Measurements from ENCODE around the gene HRAS. TPM values are rescaled to one million over a fixed set of nuclear protein-coding genes. Genes with fewer than 3 reads are reported as not detected.

HRAS gene
- total RNA-seq, 1 experiment from 2014 or later: 104 TPM

DNA sequence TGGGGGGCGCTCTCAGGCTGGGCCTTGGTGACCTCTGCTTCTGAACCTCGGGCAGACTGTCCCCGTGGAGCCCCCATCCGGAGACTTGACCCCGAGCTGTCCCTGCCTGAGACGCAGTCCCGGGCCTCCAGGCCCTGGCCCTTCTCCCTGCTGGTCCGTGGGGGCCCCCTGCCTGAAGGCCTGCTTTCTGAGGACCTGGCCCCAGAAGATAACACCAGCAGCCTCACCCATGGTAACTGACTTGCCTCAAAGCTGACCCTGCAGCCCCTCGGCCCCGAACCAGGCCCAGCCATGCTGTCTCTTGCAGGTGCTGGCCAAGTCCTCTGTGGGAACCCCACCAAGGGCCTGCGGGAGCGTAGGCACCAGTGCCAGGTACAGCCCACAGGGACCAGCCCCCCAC lies 16.2 kb upstream of the HRAS start:
- CTCF ChIA-PET: no interaction called here

More for the DNA sequence above, 16.2 kb upstream of the HRAS start:
- Histone ChIP-seq H3K36me3 (ENCODE audit: control insufficient read depth in 1 of 2, insufficient read depth in 2 of 2, low read length in 2 of 2) (no peaks in the 10 kb centered on the region), H3K4me3 (replicated peaks in 1 of 2; ENCODE audit: low read depth in 1 of 2, low read length in 2 of 2) (no peak overlapping the region), H3K27ac (ENCODE audit: low read depth, low read length) (no peak overlapping the region), H3K9me3 (ENCODE audit: control insufficient read depth in 1 of 2, insufficient read depth in 1 of 2, low read depth in 1 of 2, low read length in 2 of 2) (no peaks in the 10 kb centered on the region), H3K4me2 (ENCODE audit: low read length) (no peak overlapping the region), H3K9me2 (ENCODE audit: insufficient read depth) (no peaks in the 10 kb centered on the region), H3K4me1 (ENCODE audit: control insufficient read depth in 1 of 2, insufficient read depth in 2 of 2, low read length in 2 of 2) (peaks cover 5 to 22% of the 10 kb centered on the region in 2 experiments; a peak in 3 of 4 replicates), H2AFZ (ENCODE audit: low read depth, low read length, poor library complexity, severe bottlenecking) (no peak overlapping the region), H3K9ac (ENCODE audit: low read length) (no peak overlapping the region), H4K20me1 (ENCODE audit: insufficient read depth) (no peaks in the 10 kb centered on the region), H3K27me3 (ENCODE audit: insufficient read depth, low read length) (no peaks in the 10 kb centered on the region), H3K79me2 (ENCODE audit: insufficient read depth, low read length) (no peaks in the 10 kb centered on the region)
- intact Hi-C loops (cut with micrococcal nuclease): no loop called here
- RAD21 ChIA-PET (ENCODE audit: low non-redundant PET in 1 of 2, low total read pairs in 2 of 2, uncharacterized antibody in 2 of 2, unreplicated experiment in 2 of 2): no interaction called here
- ATAC-seq (no peak), DNase-seq (ENCODE audit: low read depth, low spot score) (no peak)
- BruUV-seq (replicated peaks): no TSS peak
- POLR2A ChIA-PET: no interaction called here
- TF ChIP-seq ELF1 (IDR thresholded peaks at IDR 0.05; ENCODE audit: borderline replicate concordance, low read depth): no peak
- no peak for TF ChIP-seq YY1 (IDR thresholded peaks at IDR 0.05; ENCODE audit: extremely low read depth, insufficient replicate concordance, low read depth, low read length)
- no peak for TF ChIP-seq CEBPB (IDR thresholded peaks at IDR 0.05; ENCODE audit: low read depth)
- TF ChIP-seq ZNF274 (IDR thresholded peaks at IDR 0.05; ENCODE audit: low read depth, low read length): no peak
- no peak for TF ChIP-seq REST (IDR thresholded peaks at IDR 0.05; ENCODE audit: low read depth)
- no peak for TF ChIP-seq JUND (IDR thresholded peaks at IDR 0.05)
- TF ChIP-seq EGR1 (IDR thresholded peaks at IDR 0.05; ENCODE audit: low read depth): no peak

Data from HCT116 (cell line).